HAP-1 (cell line): ENCODE data around the gene IFNGR1.
A peak's percentile ranks its signal among the peaks of the same experiment; 100 is the strongest.
"Not testable (repeated sequence)": the region's sequence is repeated elsewhere in the genome, so short reads cannot be mapped to it uniquely, and the experiment has no call there.

ENCODE experiments used
- DNase-seq, 2 experiments: peaks; one replicate each; pipeline ENCODE4 v3.0.0-alpha.2; 2016 to 2020; ENCODE audit warnings: low spot score in 2 of 2
- H3K27me3 ChIP-seq: fragments of 250-450 bp; sonication (Bioruptor Pico); 2 replicates; pipeline ENCODE4 v1.5.1; 2020; ENCODE audit warnings: low read depth, mild to moderate bottlenecking, moderate library complexity
- H3K36me3 ChIP-seq: fragments of 250-450 bp; sonication (Bioruptor Pico); replicated peaks from 2 replicates; pipeline ENCODE4 v1.5.1; 2020; ENCODE audit warnings: mild to moderate bottlenecking
- H3K4me1 ChIP-seq: fragments of 250-450 bp; sonication (Bioruptor Pico); 2 replicates; pipeline ENCODE4 v1.5.1; 2020; ENCODE audit warnings: mild to moderate bottlenecking
- H3K4me3 ChIP-seq: fragments of 250-450 bp; sonication (Bioruptor Pico); 2 replicates; pipeline ENCODE4 v1.5.1; 2020; ENCODE audit warnings: mild to moderate bottlenecking, moderate library complexity
- H3K9me3 ChIP-seq: fragments of 250-450 bp; sonication (Bioruptor Pico); 2 replicates; pipeline ENCODE4 v1.5.1; 2020; ENCODE audit warnings: mild to moderate bottlenecking, moderate library complexity
- in situ Hi-C: fragments of 300-500 bp; cut with MboI; formaldehyde crosslinking; loops from 3 replicates; pipeline ENCODE4 v1.14.3; 2020; ENCODE audit warnings: low sequenced_read_pairs, inconsistent platforms, mixed read lengths

Gene IFNGR1

DNA sequence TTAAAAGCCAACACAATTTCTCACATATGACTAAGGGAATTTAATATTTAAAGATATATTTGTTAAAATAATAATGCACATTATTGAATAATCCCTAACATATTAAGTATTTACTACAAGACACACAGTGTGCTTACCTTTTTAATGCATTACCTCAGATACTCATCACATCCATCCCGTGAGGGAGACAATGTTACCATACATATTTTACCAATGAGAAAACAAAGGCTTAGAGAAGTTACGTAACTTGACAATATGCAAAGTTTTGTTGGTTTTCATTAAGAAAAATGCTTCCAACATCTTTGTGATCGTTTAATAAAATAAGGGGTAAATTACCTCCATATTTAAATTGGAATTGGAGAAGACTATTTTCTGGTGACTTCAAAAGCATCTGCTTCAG lies 4.3 kb downstream of the IFNGR1 start:
- in situ Hi-C loops, result no loop called here
- H3K27me3 ChIP-seq, result no peaks in the 10 kb centered on the region
- no peak for DNase-seq
- H3K9me3 ChIP-seq, result peaks cover 2% of the 10 kb centered on the region; the same call in 1 of the 2 replicates
- peaks cover 15% of the 10 kb centered on the region for H3K4me1 ChIP-seq
- no peaks in the 10 kb centered on the region for H3K36me3 ChIP-seq
- no peak overlapping the region for H3K4me3 ChIP-seq

DNA sequence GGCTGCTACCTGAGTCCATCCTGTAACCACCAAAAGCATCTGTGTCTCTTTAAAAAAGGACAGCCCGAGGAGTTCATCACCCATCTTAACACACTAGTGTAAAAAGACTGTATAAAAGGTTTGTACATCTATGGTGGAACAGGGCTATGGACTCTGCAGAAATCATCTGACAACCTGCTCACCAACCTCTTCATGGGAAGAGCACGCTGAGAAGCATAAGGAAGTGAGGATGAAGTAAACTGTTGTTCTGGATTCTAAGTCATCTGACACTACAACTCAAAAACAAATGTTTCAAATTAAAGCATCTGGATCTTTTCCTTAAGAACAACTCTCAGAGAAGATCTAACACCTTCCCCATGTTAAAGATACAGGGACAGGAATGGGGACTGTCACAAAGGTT lies 5.4 kb downstream of the IFNGR1 start:
- peaks cover 6% of the 10 kb centered on the region; the same call in 1 of the 2 replicates for H3K9me3 ChIP-seq
- in situ Hi-C loops, result no loop called here
- H3K27me3 ChIP-seq, result no peaks in the 10 kb centered on the region
- no peak for DNase-seq
- peaks cover 11% of the 10 kb centered on the region for H3K4me1 ChIP-seq
- H3K4me3 ChIP-seq, result no peak overlapping the region
- peaks cover 3% of the 10 kb centered on the region; the same call in 1 of the 2 replicates for H3K36me3 ChIP-seq

DNA sequence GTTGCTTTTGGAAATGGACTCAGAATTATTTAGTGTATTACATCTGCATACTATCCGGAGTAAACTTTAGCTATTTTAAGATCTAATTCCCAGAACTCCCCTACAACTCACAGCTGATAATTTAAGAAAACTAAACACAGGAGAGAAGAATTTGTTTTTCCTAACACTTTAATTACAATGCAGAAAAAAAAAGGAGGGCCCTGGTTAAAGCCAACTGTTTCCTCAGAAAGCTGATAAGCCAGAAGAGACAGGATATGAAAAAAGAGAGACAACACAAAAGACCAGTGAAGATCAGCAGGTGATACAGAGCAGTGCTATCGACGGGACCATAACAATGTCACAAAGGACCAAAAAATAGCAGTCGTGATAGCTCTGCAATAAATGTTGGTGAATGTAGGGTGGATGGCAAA lies 5.8 kb downstream of the IFNGR1 start:
- Histone ChIP-seq H3K4me1 (peaks cover 11% of the 10 kb centered on the region), H3K36me3 (peaks cover 3% of the 10 kb centered on the region; the same call in 1 of the 2 replicates), H3K4me3 (no peak overlapping the region), H3K9me3 (peaks cover 6% of the 10 kb centered on the region; the same call in 1 of the 2 replicates), H3K27me3 (no peaks in the 10 kb centered on the region)
- in situ Hi-C loops, result no loop called here
- DNase-seq, result no peak

DNA sequence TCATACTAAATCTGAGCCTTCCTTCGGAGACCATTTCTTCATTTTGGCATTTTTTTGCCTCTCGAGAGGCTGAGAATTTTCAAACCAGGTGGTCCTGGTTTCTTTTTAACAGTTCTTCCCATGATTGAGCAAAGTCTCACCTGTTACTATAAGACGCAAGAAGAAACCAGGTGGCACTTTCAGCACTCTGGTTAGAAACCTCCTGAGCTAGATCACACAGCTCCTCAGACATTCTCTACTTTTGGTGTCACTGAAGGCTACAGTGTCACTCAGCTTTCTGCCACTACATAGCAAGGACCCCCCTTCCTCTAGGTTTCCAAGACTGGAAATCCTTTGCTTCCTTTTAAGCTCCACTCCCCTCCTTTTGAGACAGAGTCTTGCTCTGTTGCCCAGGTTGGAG lies 7.3 kb downstream of the IFNGR1 start:
- peaks cover 3% of the 10 kb centered on the region; the same call in 1 of the 2 replicates for H3K36me3 ChIP-seq

DNA sequence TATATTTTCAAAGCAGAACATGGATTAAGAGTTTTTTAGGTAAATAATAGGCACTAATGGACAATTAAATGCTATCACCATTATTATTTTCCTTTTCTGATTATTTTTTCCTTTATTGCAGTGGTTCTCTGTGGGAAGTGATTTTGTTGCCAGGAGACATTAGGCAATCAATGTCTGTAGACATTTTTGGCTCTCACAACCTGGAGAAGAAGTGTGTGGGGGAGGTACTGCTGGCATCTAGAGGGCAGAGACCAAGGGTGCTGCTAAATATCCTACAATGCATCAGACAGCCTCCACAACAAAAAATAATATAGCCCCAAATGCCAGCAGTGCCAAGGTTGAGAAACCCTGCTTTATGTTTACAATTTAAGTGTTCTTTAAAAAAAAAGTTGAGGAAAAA lies 8.3 kb downstream of the IFNGR1 start:
- peaks cover 11% of the 10 kb centered on the region for H3K9me3 ChIP-seq
- no peak overlapping the region for H3K4me3 ChIP-seq
- no peaks in the 10 kb centered on the region for H3K27me3 ChIP-seq
- in situ Hi-C loops, result no loop called here
- no peak for DNase-seq
- peaks cover 7% of the 10 kb centered on the region for H3K36me3 ChIP-seq
- no peaks in the 10 kb centered on the region; the same call in 1 of the 2 replicates for H3K4me1 ChIP-seq

More for the DNA sequence above, 7.3 kb downstream of the IFNGR1 start:
- H3K27me3 ChIP-seq, result no peaks in the 10 kb centered on the region
- H3K9me3 ChIP-seq, result peaks cover 11% of the 10 kb centered on the region
- peaks cover 2% of the 10 kb centered on the region for H3K4me1 ChIP-seq
- H3K4me3 ChIP-seq, result no peak overlapping the region
- DNase-seq, result no peak
- in situ Hi-C loops, result no loop called here

DNA sequence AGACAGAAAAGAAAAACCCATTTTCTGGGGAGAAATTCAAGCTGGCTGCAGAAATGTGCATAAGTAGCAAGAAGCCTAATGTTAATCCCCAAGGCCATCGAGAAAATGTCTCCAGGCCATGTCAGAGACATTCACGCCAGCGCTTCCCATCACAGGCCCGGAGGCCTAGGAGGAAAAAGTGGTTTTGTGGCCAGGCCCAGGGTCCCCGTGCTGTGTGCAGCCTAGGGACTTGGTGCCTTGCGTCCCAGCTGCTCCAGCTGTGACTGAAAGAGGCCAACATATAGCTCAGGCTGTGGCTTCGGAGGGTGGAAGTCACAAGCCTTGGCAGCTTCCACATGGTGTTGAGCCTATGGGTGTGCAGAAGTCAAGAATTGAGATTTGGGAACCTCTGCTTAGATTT lies 10.9 kb downstream of the IFNGR1 start:
- Histone ChIP-seq H3K9me3 (peaks cover 11% of the 10 kb centered on the region), H3K4me3 (no peak overlapping the region), H3K4me1 (no peaks in the 10 kb centered on the region), H3K36me3 (peaks cover 17% of the 10 kb centered on the region), H3K27me3 (no peaks in the 10 kb centered on the region)
- DNase-seq, result no peak
- in situ Hi-C loops, result no loop called here

DNA sequence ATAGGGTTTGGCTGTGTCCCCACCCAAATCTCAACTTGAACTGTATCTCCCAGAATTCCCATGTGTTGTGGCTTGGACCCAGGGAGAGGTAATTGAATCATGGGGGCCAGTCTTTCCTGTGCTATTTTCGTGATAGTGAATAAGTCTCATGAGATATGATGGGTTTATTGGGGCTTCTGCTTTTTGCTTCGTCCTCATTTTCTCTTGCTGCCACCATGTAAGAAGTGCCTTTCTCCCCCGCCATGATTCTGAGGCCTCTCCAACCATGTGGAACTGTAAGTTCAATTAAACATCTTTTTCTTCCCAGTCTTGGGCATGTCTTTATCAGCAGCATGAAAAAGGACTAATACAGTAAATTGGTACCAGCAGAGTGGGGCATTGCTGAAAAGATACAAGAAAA lies 11.7 kb downstream of the IFNGR1 start:
- DNase-seq, in situ Hi-C loops, H3K27me3 ChIP-seq, H3K4me1 ChIP-seq, H3K4me3 ChIP-seq: not testable (repeated sequence)
- Histone ChIP-seq H3K9me3 (peaks cover 11% of the 10 kb centered on the region), H3K36me3 (peaks cover 23% of the 10 kb centered on the region)

DNA sequence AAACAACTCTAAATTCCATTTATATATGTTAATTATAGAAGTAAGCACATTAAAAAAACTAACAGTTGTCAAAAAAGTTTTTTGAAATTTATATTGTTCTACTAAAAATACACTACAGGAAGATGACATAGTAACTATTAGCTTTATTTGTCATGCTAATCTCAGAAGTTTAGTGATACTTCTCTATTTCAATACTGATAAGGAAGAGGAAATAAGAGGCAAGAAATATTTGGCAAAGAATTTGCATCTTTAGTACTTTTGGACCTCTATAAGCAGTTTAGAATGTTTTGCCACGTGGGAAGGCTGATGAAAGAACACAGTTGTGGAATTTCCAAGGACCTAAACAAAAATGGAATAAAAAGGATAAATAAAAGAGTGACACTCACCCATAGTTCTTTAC lies 12.6 kb downstream of the IFNGR1 start:
- Histone ChIP-seq H3K36me3 (peaks cover 23% of the 10 kb centered on the region), H3K4me1 (no peaks in the 10 kb centered on the region), H3K9me3 (peaks cover 11% of the 10 kb centered on the region), H3K27me3 (no peaks in the 10 kb centered on the region), H3K4me3 (no peak overlapping the region)
- in situ Hi-C loops, result no loop called here
- DNase-seq, result no peak

DNA sequence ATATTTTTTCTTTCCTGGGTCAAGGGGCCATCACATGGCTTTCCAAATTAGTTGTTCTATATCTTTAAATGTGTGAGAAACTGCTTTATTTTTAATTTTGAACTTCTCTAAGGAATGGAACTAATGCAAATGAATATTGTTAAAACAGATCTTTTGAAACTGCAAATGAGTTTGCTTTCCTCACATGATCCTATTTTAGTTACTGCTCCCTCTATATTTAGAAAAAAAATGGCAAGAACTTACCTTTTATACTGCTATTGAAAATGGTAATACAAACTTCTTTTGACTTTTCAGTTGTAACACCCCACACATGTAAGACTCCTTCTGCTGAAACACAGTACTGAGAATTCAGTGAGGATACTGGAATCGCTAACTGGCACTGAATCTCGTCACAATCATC lies 15.9 kb downstream of the IFNGR1 start:
- DNase-seq, result no peak
- Histone ChIP-seq H3K9me3 (peaks cover 5% of the 10 kb centered on the region), H3K36me3 (peaks cover 31% of the 10 kb centered on the region), H3K4me1 (no peaks in the 10 kb centered on the region), H3K4me3 (no peak overlapping the region), H3K27me3 (no peaks in the 10 kb centered on the region)
- in situ Hi-C loops, result no loop called here

DNA sequence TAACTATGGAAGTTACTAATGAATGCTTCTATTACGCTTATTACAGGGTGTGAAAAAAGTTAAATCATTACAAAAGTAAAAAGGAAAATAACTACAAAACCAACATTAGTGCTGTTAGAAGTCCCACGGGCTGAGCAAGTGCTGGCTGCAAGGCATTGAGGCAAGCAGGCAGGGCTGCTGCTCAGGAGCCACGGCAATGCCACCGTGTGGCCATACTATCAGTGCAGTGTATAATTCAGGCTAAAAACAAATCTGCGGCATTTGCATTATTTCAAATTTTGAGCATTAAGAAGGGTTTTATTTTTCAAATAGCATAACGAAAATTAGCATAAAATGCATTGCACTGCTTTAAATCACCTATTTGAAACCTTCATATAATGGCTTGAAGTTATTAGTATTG lies 17.1 kb downstream of the IFNGR1 start:
- Histone ChIP-seq H3K36me3 (peaks cover 38% of the 10 kb centered on the region), H3K4me3 (no peak overlapping the region), H3K9me3 (no peaks in the 10 kb centered on the region), H3K4me1 (no peaks in the 10 kb centered on the region), H3K27me3 (no peaks in the 10 kb centered on the region)
- DNase-seq, result peak in 1 of 2 experiments; percentile 17
- in situ Hi-C loops, result no loop called here

DNA sequence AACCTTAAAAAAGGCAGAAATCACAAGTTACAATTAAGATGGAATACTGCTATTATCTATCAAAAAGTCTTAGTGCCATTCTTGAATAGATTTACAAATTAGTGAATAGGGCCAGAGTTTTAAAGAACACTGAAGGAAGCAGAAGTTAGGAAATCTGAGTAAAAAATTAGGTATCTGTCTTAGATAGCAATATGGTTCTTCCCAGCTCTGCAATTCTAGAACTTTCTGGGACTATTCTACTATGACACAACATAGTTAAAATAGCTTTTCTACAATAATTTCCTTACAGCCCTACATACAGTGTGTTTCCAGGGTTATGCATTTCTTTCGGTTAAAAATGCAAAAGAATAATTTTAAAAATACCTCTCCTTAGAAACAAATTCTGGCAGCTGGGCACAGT lies 18.2 kb downstream of the IFNGR1 start:
- no peaks in the 10 kb centered on the region for H3K4me1 ChIP-seq
- peaks cover 34% of the 10 kb centered on the region for H3K36me3 ChIP-seq
- in situ Hi-C loops, result no loop called here
- no peaks in the 10 kb centered on the region for H3K9me3 ChIP-seq
- DNase-seq, result no peak
- H3K4me3 ChIP-seq, result no peak overlapping the region
- H3K27me3 ChIP-seq, result no peaks in the 10 kb centered on the region

DNA sequence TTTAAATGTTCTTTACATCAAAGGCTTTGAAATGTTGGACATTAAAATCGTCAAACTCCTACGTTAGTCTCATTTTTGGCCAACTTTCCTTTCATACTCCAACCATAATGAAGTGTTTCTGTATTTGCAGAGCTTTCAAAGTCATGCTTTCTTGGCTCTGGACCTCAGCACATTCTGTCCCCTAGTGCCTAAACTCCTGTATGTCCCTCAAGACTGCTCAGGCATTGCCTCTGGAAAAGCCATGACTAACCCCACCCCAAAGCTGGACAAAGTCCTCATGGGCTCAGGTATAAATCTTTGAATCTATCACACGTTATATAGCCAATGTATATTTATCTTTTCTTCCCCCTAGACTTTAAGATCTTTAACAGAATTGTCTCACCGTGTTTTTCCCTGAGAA lies 18.9 kb downstream of the IFNGR1 start:
- Histone ChIP-seq H3K4me1 (no peaks in the 10 kb centered on the region), H3K36me3 (peaks cover 30% of the 10 kb centered on the region), H3K27me3 (no peaks in the 10 kb centered on the region), H3K4me3 (no peak overlapping the region), H3K9me3 (no peaks in the 10 kb centered on the region)
- in situ Hi-C loops, result no loop called here
- no peak for DNase-seq

DNA sequence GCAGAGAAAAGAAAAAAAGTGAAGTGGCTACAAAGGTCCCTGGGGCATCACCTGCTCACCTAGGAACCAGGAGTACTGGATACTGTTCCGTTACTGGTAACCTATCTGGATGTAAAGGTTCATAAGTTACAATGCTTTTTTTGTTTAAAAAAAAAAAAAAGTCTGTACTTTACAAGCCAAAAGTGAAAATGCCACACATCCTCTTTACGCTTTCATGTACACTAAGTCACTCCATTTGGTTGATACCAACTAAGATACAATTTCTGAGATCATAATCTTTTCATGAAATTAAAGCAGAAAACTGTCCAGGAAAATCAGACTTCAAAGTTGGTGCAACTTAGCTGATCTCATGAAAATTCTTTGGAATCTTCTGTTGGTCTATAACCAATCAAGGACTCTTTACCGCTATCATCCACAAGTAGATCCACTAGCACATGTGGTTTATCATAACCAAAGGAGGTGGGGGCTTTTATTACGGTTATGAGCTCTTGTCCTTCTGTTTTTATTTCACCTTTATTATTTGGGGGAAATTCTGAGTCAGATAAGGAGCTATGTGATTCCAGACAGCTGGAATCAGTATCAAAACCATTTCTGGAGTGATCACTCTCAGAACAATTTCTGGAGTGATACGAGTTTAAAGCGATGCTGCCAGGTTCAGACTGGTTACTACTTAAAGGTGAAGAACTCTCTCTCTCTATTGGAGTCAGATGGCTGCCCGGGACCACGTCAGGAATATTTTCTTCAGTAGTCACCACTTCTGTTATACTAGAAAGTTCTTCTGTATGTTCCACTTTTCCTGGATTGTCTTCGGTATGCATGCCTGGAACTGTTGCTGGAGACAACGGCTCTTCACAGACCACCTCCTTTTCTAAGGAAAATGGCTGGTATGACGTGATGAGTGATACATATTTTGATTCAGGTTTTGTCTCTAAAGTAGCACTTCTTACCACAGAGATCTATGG lies 21.2 kb downstream of the IFNGR1 start:
- Histone ChIP-seq H3K4me1 (no peaks in the 10 kb centered on the region), H3K9me3 (no peaks in the 10 kb centered on the region), H3K36me3 (peaks cover 21% of the 10 kb centered on the region), H3K27me3 (no peaks in the 10 kb centered on the region), H3K4me3 (no peak overlapping the region)
- DNase-seq, result no peak
- in situ Hi-C loops, result no loop called here

DNA sequence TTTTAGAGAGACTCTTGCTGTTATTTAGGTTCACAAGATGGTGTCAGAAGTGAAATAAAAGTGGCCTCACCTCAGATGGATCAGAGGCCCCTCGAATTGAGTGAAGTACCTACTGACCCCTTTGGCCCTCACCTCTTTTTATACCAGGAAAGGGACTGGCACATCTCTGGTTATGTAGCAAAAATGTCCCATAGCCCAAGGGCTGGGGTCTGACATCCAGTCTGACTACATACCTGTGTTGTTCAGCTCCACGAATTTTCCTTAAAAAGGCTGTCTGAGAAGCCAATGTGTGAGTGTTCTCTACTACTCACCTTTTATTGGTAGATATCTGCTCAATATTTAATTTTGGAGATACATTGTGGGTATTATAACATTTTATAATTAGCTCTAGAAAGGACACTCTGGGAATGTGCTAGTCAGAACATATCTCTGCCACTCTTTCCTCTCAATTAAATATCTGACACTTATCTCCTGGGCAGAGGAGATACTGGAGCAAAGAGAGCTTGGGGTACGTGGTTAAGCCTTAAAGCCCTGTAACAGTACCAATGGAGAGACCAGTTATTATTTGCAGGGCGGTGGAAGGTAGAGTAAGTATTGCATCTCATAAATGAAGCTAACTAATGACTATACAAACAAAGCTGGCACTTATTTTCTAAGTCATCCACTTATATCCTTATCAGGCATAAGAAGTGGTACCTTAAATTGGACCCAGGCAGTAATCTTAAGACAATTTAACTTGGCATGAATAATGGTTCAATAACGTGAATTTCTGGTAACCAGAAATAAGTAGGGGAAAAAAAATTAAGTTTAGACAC lies 25.7 kb downstream of the IFNGR1 start:
- in situ Hi-C loops, result no loop called here
- no peaks in the 10 kb centered on the region for H3K27me3 ChIP-seq
- peaks cover 9% of the 10 kb centered on the region for H3K9me3 ChIP-seq
- H3K4me1 ChIP-seq, result no peaks in the 10 kb centered on the region
- peaks cover 7% of the 10 kb centered on the region; the same call in 1 of the 2 replicates for H3K36me3 ChIP-seq
- H3K4me3 ChIP-seq, result no peak overlapping the region
- DNase-seq, result no peak
